HG03045 (cell line): Measurements from ENCODE around the gene HOXA11.
A peak's percentile ranks its signal among the peaks of the same experiment; 100 is the strongest.

Experiments
- ATAC-seq: cut with Tn5 transposase; IDR thresholded peaks from one replicate; pipeline ENCODE4 v1.9.1; 2021; ENCODE audit warnings: mild to moderate bottlenecking, moderate library complexity; ENCODE audit not compliant: unreplicated experiment

HOXA11 gene

DNA sequence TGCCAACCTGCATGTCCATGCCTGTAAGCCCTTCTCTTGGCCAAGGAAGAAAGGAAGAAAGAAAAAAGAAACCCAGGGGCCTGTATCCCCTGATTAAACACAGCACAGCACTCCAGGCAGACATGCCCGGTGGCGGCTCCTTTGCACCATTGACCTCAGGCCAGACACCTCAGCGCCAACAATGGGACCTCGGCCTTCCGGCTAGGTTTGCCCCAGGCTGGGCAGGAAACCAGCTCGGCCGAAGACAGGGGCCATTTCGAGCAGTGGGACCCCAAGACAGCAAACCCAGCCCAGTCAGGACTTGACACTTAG is 13.8 kb downstream of the HOXA11 start:
- no peak for ATAC-seq

DNA sequence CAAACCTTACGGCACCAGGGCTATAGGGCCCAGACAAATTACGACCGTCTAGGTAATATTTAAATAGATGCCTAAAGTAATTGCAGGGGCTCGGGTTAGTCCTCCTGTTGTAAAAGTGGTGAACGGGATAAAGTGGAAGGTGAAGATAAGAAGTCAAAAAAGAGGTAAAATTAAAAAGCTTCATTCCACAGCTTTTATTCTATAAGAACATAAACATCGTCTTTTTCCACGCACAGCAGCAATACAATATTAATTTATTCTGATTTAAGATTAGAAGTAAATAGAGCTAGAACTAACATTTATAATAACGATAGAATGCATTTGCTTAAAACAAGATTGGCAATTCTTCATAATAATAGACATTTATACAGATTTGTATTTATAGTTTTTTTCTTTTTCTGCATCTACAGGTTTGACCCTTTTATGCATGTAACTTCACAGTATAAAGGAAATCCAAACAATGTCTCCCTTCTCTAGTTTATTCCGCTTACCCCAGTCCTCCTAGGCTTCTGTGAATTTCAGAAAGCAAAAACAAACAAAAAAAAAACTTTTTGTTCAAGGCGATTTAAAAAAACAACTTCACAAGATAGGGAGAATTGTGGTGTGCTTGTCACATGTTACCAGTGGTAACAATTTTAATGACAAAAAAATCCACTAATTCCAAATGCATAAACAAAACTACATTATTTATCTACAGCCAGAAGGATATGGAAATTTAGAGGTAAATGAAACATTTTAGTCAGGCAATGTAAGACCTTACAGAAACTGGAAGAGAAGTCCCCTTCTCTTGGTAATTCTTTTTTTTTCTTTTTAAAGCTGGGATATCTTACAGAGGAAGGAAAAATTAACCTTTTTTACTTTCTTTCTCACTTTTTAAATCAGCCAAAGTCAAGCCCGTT is 14.4 kb downstream of the HOXA11 start:
- no peak for ATAC-seq

DNA sequence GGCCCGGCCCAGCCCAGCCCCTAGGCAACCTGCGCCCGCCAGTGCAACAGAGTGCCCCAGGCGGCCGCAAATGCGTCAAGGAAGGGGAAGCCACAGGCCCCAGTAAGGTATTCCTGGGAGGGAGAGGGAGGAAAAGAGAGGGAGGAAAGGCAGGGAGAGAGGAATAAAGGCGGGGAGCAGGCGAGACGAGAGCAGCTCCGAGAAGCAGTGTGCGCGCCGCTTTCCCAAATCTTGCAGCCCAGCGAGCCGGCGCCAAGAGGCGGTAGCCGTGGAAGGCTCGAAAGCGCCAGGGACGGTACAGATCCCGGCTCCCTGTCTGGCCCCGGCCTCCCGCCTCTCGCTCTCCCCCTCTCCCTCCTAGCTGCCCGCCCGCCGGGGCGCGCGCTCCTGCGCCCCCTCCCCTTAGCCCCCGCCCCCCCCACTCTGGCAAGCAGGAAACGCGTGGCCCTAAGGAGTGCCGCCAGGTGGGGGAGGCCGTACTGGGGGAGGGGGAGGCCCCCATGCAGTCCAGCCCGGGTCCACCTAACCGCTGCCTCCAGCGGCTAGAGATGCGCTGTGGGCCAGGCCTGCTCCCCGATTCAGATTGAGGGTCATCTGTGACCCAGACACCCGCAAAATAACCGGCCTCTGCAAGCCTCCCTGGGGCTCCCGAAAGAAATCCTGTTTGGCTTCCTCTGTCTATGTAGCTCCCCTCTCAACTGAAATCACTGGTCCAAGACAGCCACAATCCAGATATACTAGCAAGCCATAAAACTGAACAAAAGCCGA is 15.2 kb downstream of the HOXA11 start:
- no peak for ATAC-seq

- no peak for ATAC-seq
Measured at GRCh38 chr7:27168265-27168947, 16.6 kb downstream of the HOXA11 start.

GRCh38 chr7:27167916-27168264 is 17.1 kb downstream of the HOXA11 start:
- no peak for ATAC-seq

DNA sequence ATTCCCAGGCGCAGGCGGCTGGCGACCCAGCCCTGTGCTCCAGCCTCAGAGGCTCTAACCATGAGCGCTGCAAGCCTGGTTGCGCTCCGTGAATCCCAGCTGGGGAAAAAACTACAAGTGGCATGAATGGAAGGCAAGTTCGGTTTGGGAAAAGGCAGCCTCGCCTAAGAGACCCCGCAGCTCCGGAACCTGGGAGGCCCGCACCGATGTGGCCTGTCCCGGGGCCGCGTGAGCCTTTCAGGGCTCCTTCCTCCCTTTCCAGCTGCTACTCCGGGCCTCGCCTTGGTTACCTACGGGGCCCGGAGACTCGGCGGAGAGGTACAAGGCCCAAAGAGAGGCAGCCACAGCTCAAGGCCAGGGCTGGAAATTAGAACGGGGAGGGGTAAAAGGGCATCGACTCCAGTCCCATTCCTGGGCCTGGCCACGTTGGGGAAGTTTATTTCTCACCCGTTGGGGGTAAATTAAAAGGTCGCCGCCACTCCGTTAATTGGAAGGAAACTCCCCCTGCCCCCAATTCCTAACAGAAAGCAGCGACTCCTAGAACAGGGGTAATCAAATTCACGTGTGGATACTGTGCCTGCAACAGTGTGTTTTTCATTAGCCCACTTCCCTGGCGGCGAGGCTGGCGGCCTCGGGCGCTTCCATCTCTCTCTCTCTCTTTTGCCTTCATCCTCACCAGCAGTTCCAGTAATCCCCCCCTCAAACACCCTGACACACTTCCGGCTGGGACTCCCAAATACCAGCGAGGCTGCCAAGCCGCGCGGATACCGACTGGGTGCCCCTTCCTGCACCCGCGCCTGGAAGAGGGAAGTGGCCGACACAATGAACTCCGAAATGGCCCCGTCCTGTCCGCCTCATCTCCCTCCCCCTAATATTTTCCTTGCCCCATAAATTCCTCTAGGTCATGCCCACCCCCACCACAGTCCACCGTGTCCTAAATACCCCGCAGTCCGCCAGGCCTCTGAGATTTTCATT is 18.2 kb downstream of the HOXA11 start:
- no peak for ATAC-seq

DNA sequence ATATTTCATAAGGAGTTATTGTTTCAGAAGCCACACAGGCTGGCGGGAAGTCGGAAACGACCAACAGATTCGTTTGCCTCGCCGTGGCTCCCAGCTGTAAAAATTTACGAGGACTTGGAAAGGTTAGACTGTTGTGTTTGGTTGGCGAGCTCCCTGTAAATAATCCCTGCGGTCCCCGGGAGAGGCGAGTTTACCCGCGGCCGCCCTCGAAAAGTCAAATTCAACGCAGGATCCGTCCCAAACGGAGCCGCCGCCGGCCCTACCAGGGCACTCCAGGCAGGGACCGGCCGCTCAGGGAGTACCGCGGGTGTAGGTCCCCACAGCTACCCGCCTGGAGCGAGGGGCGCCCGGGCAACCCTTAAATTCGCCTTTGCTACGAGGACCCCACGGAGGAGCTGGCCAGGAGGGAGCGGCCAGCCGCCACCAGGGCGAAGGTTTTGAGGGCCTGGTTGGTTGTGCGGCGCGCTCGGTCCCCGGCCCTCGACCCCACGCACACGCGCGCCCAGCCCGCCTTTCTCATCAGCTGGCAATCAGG is 19.0 kb downstream of the HOXA11 start:
- ATAC-seq, result no peak

GRCh38 chr7:27165089-27165995 is 19.7 kb downstream of the HOXA11 start, which contains the start of gene HOXA9:
Gene HOXA9 (minus strand): TSS chr7:27165537. CDS start chr7:27165457, 80 bp downstream.
- no peak for ATAC-seq

GRCh38 chr7:27164367-27165088 is 20.5 kb downstream of the HOXA11 start:
- ATAC-seq, result no peak

DNA sequence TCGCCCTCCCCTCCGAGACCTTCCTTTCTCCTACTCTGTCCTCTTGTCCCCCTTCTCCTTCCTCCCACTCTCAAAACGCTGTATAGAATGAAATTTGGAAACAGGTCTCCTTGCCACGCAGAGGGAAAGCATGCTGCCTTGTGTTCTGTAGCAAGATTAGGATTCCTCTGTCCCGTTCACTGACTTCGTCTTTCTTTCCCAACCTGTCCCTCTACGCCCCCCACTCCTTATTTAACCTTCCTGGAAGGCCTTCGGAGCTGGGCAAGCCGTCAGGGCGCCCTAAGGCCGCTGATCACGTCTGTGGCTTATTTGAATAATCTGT is 21.0 kb downstream of the HOXA11 start:
- ATAC-seq, result no peak

- no peak for ATAC-seq
Measured at GRCh38 chr7:27163288-27164044, 21.6 kb downstream of the HOXA11 start.

DNA sequence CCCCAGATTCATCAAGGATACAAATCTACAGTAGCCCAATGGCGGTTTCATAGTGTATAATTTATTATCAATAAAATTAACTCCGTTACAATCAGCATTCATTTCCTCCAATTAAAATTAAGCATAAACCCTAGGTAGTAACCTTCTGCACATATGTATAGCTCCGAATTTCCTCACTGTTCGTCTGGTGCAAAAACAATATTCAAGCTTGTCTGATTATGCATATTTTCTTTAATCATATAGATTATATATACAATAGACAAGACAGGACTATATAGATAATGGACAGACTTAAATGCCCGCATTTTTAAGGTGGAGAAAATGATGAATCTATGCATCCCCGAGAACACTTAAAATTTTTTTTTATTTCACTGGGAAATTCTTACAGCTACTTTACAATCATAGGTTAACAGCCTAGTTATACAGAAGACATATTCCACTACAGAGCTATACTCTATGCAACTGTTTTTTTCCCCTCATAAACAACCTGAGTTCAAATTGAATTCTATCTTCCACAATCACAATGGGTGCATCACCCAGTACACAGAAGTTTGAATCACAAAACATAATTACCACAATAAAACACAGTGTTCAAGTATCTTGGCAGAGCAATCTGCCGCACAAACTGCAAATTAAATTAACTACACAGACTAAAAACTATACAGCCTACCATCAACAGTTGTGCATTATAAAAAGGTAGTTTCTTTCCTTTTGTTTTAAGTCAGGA is 22.3 kb downstream of the HOXA11 start:
- ATAC-seq, result no peak

DNA sequence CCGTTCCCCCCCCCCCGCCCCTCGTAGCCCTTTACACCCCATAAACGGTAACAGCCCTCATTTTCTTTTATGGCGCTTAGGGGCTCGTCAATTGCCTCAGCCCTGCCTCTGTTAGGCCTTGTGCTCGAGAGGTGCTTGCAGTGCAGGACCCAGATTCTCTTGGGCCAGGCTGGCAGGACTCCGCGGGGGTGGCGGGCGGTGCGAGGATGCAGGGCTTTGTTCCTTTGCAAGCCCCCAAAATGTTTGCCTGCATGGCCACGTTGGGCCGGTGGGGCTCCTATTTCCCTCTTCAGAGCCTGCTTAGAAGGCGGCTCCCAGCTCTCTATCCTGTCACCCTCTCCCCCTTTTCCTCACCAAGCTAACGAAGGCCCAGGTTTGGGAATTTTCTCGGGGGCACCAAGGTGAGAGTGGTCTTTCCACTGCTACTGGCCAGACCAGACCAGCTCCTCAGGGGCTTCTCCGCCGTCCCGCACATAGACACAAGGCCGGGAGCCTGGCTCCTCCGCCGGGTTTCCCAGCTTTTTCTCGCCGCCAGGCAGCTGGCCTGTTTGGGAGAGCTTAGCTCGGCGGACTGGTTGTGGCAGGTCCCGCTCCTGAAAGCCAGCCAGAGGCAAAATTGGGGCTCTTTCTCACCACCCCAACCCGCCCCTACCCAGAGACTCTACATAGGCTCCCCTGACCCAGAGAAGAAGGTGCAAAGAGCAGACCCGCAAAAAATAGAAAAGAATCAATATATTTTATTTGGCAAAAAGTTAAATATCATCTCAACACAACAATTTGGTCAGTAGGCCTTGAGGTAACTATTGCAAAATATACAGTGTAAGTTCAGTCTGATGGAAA is 23.1 kb downstream of the HOXA11 start:
- ATAC-seq, result no peak

- no peak for ATAC-seq
Measured at GRCh38 chr7:27161214-27161720, 23.8 kb downstream of the HOXA11 start.

DNA sequence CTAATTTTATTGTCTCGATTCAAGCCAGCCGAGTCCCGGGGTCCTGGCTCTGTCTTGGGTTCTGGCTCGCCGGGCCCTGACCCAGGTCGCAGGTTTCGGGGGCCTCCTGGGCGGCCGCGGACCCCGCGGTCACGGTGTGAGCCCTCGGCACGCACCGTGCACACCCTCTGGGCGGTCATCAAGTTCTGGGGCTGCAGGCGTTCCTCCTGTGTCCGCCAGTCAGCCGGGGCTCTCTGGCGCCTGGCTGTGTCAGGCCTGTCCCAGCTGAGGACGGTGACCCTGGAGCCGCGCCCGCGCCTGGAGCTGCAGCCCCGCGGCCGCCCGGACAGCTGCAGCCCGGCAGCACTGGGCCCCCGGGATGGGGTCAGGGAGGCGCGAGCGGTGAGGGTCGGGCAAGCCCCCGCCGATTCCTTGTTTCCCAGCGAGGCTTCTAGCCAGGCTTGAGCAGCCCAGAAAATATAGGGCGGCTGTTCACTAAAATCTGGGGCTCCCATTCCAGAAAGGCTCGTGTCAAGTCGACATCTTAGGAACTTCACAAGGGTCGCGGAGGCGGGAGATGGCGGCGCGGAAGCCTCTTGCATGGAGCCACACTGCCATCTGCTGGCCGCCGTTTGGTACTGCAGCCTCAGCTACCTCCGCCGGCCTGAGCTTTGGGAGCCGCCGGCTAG is 24.4 kb downstream of the HOXA11 start:
- ATAC-seq, result peak; percentile 61

GRCh38 chr7:27160145-27160545 is 24.9 kb downstream of the HOXA11 start:
- no peak for ATAC-seq
